Ramos (cell line): ENCODE results near the gene FCGR2B.
"Not testable (repeated sequence)": the region's sequence is repeated elsewhere in the genome, so short reads cannot be mapped to it uniquely, and the experiment has no call there.

ENCODE experiments used
- in situ Hi-C: fragments of 300-500 bp; cut with MboI; formaldehyde crosslinking; loops from one replicate; pipeline ENCODE4 v1.14.3; 2022; ENCODE audit warnings: low sequenced_read_pairs; ENCODE audit not compliant: unreplicated experiment

The FCGR2B gene

GRCh38 chr1:161662684-161663339 is at the start of gene FCGR2B:
Gene FCGR2B (plus strand): TSS chr1:161663143. CDS start chr1:161663242, 99 bp downstream.
- in situ Hi-C loops: not testable (repeated sequence)

GRCh38 chr1:161616417-161616816 is 46.5 kb upstream of the FCGR2B start:
- in situ Hi-C loops: not testable (repeated sequence)

GRCh38 chr1:161618517-161618916 is 44.4 kb upstream of the FCGR2B start:
- in situ Hi-C loops: not testable (repeated sequence)

GRCh38 chr1:161620399-161620798 is 42.5 kb upstream of the FCGR2B start:
- in situ Hi-C loops: not testable (repeated sequence)

DNA sequence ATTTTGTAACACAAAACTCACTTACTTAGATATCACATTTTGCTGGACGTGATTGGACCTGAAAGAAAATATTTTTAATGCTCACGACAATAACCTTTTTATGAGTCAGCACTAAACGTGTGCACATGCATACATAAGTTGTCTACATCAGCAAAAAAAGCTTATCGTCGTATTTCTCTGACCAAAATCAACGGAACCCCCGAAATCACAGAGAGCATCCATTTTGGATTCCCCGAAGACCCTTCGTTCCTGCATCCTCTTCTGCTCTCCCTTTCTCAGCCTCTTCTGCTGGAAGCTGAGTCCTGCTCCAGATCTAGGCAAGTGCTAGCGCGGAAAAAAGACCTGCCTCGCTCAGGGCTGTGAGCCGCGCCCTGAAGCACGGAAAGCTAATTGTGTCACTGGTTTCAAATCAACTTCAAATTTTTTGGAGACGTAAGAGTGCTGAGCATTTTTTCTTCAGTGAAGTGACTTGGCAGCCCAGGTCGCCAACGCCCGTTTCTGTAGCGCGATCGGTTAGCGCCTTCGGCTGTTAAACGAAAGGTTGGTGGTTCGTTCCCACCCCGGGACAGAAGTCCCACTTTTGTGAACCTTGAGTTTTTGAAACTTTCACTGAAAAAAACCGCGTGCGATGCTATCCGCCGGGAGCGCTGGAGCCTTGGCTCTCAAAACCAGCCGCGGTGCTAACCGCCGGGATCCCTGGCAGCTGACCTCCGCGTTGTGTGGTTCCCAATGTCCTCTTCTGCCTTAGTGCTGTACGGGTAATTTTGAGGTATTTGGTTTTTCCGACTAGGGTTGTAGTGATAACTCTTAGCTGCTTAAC is 41.6 kb upstream of the FCGR2B start:
- in situ Hi-C loops: not testable (repeated sequence)

DNA sequence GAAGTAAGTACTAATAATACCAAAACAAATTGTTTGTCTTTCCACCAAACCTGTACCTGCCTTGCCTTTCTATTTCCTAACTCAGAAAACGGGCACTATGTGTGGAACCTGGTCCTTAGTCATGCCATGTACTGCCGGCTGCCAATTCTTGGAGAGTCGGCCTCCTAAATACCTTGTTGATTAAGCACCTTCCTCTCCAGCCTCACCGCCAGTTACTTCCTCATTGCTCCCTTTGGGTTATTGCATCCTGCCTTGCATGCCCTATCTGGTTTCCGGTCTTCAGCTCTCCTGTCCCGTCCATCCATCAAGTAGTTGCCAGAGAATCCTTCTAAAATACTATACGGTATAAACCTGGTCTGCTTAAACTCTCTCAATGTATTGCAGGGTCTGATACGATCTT is 40.9 kb upstream of the FCGR2B start:
- in situ Hi-C loops: not testable (repeated sequence)

DNA sequence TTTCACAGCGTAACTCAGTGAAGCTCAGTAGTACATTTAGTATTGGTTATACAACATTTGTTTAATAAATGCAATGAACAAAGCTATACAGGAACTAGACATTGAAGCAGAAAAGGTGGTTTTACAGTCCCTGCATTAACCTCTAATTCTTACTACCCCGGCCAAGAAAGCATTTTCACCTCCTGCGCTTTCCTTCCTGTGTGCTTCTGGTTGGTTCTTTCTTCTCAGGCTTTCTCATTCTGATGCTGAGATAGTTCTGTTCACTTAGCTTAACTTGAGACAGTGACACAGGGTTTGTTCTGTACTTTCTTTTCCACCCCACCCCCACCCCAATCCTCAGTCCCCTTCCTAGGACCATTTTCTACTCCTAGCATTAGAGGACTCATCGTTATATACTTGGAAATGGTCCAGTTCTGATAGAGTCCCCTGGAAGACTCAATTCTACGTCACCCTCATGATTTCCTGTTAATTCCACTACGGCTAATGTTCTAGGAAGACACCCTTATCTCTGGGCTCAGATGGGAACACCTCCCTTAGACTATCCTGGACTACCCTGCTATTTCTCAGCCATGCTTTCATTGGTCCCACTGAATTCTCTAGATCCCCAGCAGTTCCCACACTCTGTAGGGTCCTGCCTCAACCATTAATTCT is 39.4 kb upstream of the FCGR2B start:
- in situ Hi-C loops: not testable (repeated sequence)

DNA sequence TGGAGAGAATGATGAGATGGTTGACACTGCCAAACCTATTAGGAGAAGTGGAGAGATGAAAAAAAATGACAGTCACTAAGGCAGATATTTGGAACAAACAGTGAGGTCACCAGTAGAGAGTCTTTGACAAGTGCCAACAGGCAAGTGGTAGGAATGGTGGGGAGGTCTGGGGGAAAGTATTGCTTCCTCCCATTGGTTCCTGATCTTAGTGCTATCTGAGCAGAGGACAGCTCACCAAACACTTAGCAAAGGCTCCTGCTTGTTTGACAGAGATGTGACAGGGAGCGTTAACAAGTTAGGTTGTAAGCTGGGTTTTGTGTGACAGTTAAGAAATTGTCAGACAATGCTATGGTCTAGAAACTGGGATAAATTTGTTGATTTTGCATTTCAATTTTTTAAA is 38.3 kb upstream of the FCGR2B start:
- in situ Hi-C loops: loop anchor here (25.0 kb wide), 1 partner anchor 113 kb away; the partner anchor contains the start of gene DUSP12

GRCh38 chr1:161626445-161627146 is 36.3 kb upstream of the FCGR2B start:
- in situ Hi-C loops: loop anchor here (25.0 kb wide), 1 partner anchor 111 kb away; the partner anchor contains the start of gene DUSP12

DNA sequence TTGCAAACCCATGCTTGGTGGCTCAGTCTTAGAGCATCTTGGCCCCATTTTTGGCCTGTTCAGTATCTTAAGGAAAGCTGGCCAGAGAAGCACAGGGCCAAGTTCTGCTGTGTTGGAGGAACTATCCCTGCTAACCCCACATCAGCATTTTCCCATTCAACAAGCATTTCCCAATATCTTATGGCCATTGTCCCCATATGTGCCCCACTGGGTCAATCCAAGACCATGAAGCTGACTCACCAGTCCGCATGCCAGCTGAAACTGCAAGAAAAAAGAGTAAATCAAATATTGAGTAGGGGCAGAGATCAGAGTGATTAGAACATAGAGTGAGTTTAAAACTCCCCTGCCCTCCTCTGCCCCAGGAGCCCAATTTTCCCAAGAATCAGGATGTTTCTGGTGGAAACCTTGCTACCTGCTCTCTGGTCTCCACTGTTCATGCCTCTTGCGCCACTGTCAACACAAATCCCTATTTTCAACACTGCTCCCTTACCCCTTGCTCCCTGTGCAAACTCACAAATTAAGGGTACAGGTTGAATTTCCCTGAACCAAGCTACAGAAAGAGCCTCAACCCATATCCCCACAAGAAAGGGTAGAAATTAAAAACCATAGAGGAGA is 32.7 kb upstream of the FCGR2B start:
- in situ Hi-C loops: loop anchor here (25.0 kb wide), 1 partner anchor 107 kb away; the partner anchor contains the start of gene DUSP12

- in situ Hi-C loops: loop anchor here (25.0 kb wide), 1 partner anchor 106 kb away; the partner anchor contains the start of gene DUSP12
Observed at GRCh38 chr1:161631076-161631475, 31.9 kb upstream of the FCGR2B start, which contains the start of gene FCGR3B. Gene FCGR3B (minus strand): TSS chr1:161631176. CDS start chr1:161631094, 82 bp downstream.

GRCh38 chr1:161634993-161635392 is 27.9 kb upstream of the FCGR2B start:
- in situ Hi-C loops: loop anchor here (25.0 kb wide), 1 partner anchor 102 kb away; the partner anchor contains the start of gene DUSP12

DNA sequence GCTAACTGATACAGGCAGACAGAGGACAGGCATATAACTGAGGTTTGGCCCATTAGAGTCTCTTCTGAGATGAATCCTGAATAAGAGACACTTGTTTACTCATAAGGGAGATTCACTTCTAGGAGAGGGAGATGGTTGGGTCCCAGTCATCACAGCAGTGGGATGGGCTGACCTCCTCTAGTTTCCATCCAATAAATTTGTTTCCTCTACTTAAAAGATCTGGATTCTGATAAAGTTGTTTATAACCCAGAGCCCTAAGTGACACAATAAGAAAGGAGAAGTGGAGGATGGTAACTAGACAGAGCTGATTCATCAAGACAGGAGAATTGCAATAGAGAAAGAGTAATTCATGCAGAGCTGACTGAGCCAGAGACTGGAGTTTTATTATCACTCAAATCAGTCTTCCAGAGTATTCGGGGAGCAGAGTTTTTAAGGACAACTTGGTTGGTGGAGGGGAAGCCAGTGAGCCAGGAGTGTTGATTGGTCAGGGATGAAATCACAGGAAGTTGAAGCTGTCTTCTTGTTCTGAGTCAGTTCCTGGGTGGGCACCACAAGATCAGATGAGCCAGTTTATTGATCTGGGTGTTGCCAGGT is 26.7 kb upstream of the FCGR2B start:
- in situ Hi-C loops: loop anchor here (25.0 kb wide), 1 partner anchor 101 kb away; the partner anchor contains the start of gene DUSP12

DNA sequence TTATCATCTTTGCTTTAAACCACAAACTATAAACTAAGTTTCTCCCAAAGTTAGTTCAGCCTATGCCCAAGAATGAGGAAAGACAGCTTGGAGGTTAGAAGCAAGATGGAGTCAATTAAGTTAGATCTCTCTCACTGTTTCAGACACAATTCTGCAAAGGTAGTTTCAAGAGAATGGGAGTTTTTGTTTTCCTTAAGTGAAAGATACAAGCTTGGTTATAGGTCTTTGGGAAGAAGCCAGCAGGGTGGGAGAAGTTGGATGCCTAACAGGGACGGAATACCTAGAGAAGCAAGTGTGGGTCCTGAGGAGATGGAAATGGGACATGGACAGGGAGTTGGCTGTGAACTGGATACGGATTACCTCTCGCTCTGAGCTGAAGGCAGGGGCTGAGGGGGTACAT is 26.0 kb upstream of the FCGR2B start:
- in situ Hi-C loops: loop anchor here (25.0 kb wide), 1 partner anchor 100 kb away; the partner anchor contains the start of gene DUSP12

DNA sequence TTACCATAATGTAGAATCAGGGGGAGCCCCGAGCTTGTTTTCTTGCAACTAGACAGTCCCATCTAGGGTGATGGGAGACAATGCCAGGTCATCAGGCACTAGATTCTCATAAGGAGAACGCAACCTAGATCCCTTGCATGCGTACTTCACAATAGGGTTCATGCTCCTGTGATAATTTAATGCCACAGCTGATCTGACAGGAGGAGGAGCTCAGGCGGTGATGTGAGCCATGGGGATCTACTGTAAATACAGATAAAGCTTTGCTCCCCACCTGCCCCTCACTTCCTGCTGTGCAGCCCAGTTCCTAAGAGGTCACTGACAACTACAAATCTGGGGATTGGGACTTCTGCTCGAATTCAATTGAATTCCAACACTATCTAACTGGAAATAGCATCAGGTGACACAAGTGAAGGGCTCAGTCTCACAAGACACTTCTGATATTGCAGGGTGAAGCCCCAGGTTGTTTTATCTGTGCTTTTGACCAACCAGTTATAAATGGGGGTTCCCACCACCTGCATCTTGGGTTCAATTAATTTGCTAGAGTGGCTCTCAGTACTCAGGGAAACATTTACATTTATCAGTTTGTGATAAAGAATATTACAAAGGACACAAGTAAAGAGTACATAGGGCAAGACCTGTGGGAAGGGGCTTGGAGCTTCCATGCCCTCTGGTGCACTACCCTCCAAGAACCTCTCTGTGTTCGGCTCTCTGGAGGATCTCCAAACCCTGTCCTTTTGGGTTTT is 24.5 kb upstream of the FCGR2B start:
- in situ Hi-C loops: loop anchor here (25.0 kb wide), 1 partner anchor 99 kb away; the partner anchor contains the start of gene DUSP12

DNA sequence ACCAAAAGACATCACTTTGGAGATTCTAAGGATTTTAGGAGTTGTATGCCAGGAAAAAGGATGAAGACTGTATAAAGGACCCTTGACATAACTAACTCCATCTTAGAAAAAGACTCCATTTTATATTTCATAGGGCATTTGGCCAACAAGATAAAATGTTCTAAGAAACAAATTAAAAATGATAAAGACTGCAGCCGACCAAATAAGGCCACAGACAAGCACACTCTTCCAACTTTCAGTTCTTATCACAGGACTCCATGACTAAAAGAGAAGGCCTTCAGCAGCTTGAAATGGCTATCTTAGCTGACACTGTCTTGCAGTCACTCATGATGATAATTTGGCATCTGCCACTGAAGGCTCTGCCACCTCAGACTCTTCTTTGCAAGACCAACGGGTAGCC is 23.7 kb upstream of the FCGR2B start:
- in situ Hi-C loops: loop anchor here (25.0 kb wide), 1 partner anchor 98 kb away; the partner anchor contains the start of gene DUSP12

DNA sequence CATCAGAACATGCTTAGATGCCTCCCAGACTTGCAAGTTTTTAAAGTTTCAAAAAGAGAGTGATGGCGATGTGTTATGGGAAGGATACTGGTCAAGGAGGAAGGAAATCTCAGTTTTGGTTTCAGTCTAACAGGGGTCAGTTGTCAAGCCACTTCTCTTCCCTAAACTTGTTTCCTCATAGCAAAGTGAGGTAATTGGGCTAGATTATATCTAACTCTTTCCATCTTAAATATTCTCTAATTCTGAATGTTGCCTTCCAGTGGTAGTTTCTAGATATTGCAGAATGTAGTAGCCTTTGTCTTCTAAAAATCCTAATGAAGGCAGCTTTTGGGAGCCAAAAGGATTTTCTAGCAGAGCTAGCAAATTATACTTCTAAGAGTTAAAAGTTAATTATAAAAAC is 20.2 kb upstream of the FCGR2B start:
- in situ Hi-C loops: loop anchor here (25.0 kb wide), 1 partner anchor 95 kb away; the partner anchor contains the start of gene DUSP12
